B cell (primary cell): ENCODE data around the gene SKAP1. TPM values are rescaled to one million over a fixed set of nuclear protein-coding genes. Genes with fewer than 3 reads are reported as not detected.

Source experiments
- ATAC-seq: fragments of 200-7000 bp; cut with Tn5 transposase; one replicate; pipeline ENCODE4 v1.10.0; 2021; ENCODE audit warnings: low read depth, mild to moderate bottlenecking, moderate number of reproducible peaks, moderate library complexity
- CTCF ChIA-PET: fragments of 350-600 bp; sonication (Branson Sonifier 250); formaldehyde crosslinking; loops from one replicate; lab custom pipeline; 2021; ENCODE audit warnings: antibody characterized with exemption, inconsistent platforms; lab: Charles Lee
- POLR2A ChIA-PET: fragments of 350-600 bp; sonication (Branson Sonifier 250); formaldehyde crosslinking; loops from one replicate; lab custom pipeline; 2021; ENCODE audit warnings: antibody characterized with exemption; lab: Charles Lee
- DNase-seq: peaks from one replicate; pipeline ENCODE4 v3.0.0; 2013
- H2AFZ ChIP-seq: 2 replicates; pipeline ENCODE4 v1.6.1; 2012; ENCODE audit warnings: mild to moderate bottlenecking, low read depth, low read length; ENCODE audit not compliant: insufficient read depth, poor library complexity, severe bottlenecking
- H3K27ac ChIP-seq, 2 donors: 1 replicate in 1 of 2; 2 replicates in 1 of 2; pipeline ENCODE4 v1.5.1; 2012 to 2013; ENCODE audit warnings: low read length in 2 of 2, mild to moderate bottlenecking in 2 of 2, moderate library complexity in 1 of 2
- H3K27me3 ChIP-seq, 4 experiments: fragments of 200-600 bp in 1 of 4; sonication (generic) in 1 of 4; replicated peaks in 1 of 4; 1 replicate in 2 of 4; 2 replicates in 2 of 4; pipeline versions ENCODE4 v1.6.1 to v1.7.0; 2013 to 2016; ENCODE audit warnings: low read length in 3 of 4, mild to moderate bottlenecking in 2 of 4, mixed read lengths in 1 of 4, moderate library complexity in 1 of 4; ENCODE audit not compliant: insufficient read depth in 4 of 4, control insufficient read depth in 3 of 4; ENCODE audit errors: control extremely low read depth in 1 of 4
- H3K36me3 ChIP-seq, 2 experiments: replicated peaks in 1 of 2; 1 replicate in 1 of 2; 2 replicates in 1 of 2; pipeline versions ENCODE4 v1.6.1 to v1.7.1; 2013; ENCODE audit warnings: low read length in 1 of 2; ENCODE audit not compliant: insufficient read depth in 2 of 2, control insufficient read depth in 1 of 2; ENCODE audit errors: control extremely low read depth in 1 of 2, extremely low read depth in 1 of 2
- H3K4me1 ChIP-seq, 2 donors: fragments of 200-600 bp in 1 of 2; sonication (generic) in 1 of 2; 1 replicate in 1 of 2; 2 replicates in 1 of 2; pipeline versions ENCODE4 v1.5.1 to v1.6.1; 2013 to 2017; ENCODE audit warnings: low read length in 2 of 2; ENCODE audit not compliant: control insufficient read depth in 2 of 2, insufficient read depth in 2 of 2
- H3K4me2 ChIP-seq: replicated peaks from 2 replicates; pipeline ENCODE3; 2012; ENCODE audit warnings: mild to moderate bottlenecking, low read depth, low read length; ENCODE audit not compliant: poor library complexity, severe bottlenecking
- H3K4me3 ChIP-seq, 5 experiments: fragments of 200-600 bp in 1 of 5; sonication (generic) in 1 of 5; 1 replicate in 3 of 5; 2 replicates in 2 of 5; pipeline versions ENCODE4 v1.5.1 to v1.7.0; 2011 to 2016; ENCODE audit warnings: low read length in 4 of 5, mild to moderate bottlenecking in 4 of 5, low read depth in 2 of 5, control low read depth in 1 of 5, moderate library complexity in 1 of 5; ENCODE audit not compliant: insufficient read depth in 1 of 5; ENCODE audit errors: control extremely low read depth in 1 of 5, extremely low read depth in 1 of 5
- H3K79me2 ChIP-seq: fragments of 200-600 bp; sonication (generic); one replicate; pipeline ENCODE4 v1.6.0; 2016; ENCODE audit warnings: low read length; ENCODE audit not compliant: control insufficient read depth, insufficient read depth
- H3K9ac ChIP-seq: fragments of 200-600 bp; sonication (generic); 2 replicates; pipeline ENCODE4 v1.6.1; 2017; ENCODE audit warnings: mild to moderate bottlenecking, low read length, moderate library complexity
- H3K9me3 ChIP-seq, 3 donors: one replicate each; pipeline versions ENCODE4 v1.6.1 to v1.7.1; 2013; ENCODE audit warnings: low read length in 2 of 3; ENCODE audit not compliant: control insufficient read depth in 2 of 3, insufficient read depth in 1 of 3; ENCODE audit errors: control extremely low read depth in 1 of 3
- H4K20me1 ChIP-seq: 2 replicates; pipeline ENCODE4 v1.6.0; 2012; ENCODE audit warnings: mild to moderate bottlenecking, low read length; ENCODE audit not compliant: insufficient read depth, control insufficient read depth, poor library complexity, severe bottlenecking
- H3K27ac Mint-ChIP-seq: one replicate; pipeline ENCODE4 v1.8.0; 2021; ENCODE audit warnings: mixed read lengths
- H3K27me3 Mint-ChIP-seq: one replicate; pipeline ENCODE4 v1.8.0; 2021; ENCODE audit warnings: mixed read lengths
- H3K4me1 Mint-ChIP-seq: one replicate; pipeline ENCODE4 v1.8.0; 2021; ENCODE audit warnings: mixed read lengths
- H3K4me3 Mint-ChIP-seq: one replicate; pipeline ENCODE4 v1.8.0; 2021; ENCODE audit warnings: mixed read lengths
- H3K9me3 Mint-ChIP-seq: one replicate; pipeline ENCODE4 v1.8.0; 2022; ENCODE audit warnings: mixed read lengths; ENCODE audit not compliant: insufficient read depth
- EZH2 ChIP-seq: IDR thresholded peaks from 2 replicates; pipeline ENCODE4 v1.6.1; 2012; ENCODE audit warnings: borderline replicate concordance, low read depth, mild to moderate bottlenecking, moderate library complexity, low read length; ENCODE audit not compliant: insufficient read depth, poor library complexity, severe bottlenecking
- WGBS: methylation state at CpG from one replicate; pipeline ENCODE4 v1.1.5; 2013; ENCODE audit warnings: missing lambda C conversion rate; ENCODE audit not compliant: insufficient coverage; 5-methylcytosine and 5-hydroxymethylcytosine counted together
- intact Hi-C: fragments of 100-400 bp; cut with micrococcal nuclease; formaldehyde crosslinking; loops from one replicate; pipeline ENCODE4 v1.10.0; 2022
- polyA plus RNA-seq: library from polyadenylated mRNA; depleted of rRNA; stranded (reverse); fragments of >200 nt; gene quantifications from 2 replicates; pipeline ENCODE4 v1.2.3, GENCODE V29; 2012
- total RNA-seq, 2 donors: library from RNA; stranded (reverse); fragments of 120-200 nt in 1 of 2; gene quantifications; 1 replicate in 1 of 2; 2 replicates in 1 of 2; pipeline versions ENCODE4 v1.2.3 to v1.2.4, GENCODE V29; 2013 to 2022
- TF ChIP-seq, protein P1 (sequence below): fragments of 200-600 bp; IDR thresholded peaks from one replicate; pipeline ENCODE4 v1.8.0; 2022; ENCODE audit warnings: antibody characterized with exemption, mild to moderate bottlenecking

Gene SKAP1
- total and polyA plus RNA-seq, 2 donors (not counting 1 experiment from before 2014, with no cell fraction given) = 33.1 to 37.3 TPM

DNA sequence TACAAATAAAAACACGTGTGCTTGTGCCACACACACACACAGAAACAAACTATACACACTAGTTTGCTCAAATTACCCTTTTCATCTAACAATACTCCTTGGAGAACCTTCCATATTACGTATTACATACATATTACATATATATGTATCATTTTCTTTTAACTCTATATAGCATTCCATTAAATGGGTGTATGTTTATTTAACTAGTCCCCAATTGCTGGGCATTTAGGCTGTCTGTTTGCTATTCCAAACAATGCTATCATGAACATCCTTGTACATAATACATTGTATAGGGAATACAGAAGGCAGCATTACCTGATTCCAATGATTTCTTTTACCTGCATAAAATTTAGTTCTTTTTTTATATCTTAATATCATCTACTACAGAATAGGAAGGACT, 73.1 kb downstream of the SKAP1 start:
- H3K9ac ChIP-seq = no peak overlapping the region
- TF ChIP-seq, protein P1, sequence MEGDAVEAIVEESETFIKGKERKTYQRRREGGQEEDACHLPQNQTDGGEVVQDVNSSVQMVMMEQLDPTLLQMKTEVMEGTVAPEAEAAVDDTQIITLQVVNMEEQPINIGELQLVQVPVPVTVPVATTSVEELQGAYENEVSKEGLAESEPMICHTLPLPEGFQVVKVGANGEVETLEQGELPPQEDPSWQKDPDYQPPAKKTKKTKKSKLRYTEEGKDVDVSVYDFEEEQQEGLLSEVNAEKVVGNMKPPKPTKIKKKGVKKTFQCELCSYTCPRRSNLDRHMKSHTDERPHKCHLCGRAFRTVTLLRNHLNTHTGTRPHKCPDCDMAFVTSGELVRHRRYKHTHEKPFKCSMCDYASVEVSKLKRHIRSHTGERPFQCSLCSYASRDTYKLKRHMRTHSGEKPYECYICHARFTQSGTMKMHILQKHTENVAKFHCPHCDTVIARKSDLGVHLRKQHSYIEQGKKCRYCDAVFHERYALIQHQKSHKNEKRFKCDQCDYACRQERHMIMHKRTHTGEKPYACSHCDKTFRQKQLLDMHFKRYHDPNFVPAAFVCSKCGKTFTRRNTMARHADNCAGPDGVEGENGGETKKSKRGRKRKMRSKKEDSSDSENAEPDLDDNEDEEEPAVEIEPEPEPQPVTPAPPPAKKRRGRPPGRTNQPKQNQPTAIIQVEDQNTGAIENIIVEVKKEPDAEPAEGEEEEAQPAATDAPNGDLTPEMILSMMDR = no peak
- no peak for TF ChIP-seq EZH2
- H3K27ac ChIP-seq = no peak overlapping the region
- intact Hi-C loops = loop anchor here (5.0 to 10.0 kb wide), 2 partner anchors 48 to 85 kb away; no protein-coding TSS in a partner anchor
- no peak overlapping the region for H3K4me2 ChIP-seq
- no peak overlapping the region for H2AFZ ChIP-seq
- WGBS = 100% methylated on average over 1 of the region's 2 CpGs
- Mint-ChIP-seq H3K27ac (no peak overlapping the region), H3K27me3 (no peaks in the 10 kb centered on the region), H3K4me3 (no peak overlapping the region), H3K4me1 (peaks cover 15% of the 10 kb centered on the region), H3K9me3 (no peaks in the 10 kb centered on the region)
- no peaks in the 10 kb centered on the region for H3K79me2 ChIP-seq
- no peaks in the 10 kb centered on the region for H4K20me1 ChIP-seq
- no peaks in the 10 kb centered on the region for H3K36me3 ChIP-seq
- DNase-seq = no peak
- H3K9me3 ChIP-seq = no peaks in the 10 kb centered on the region
- ChIA-PET CTCF (interaction anchor here (0.8 kb wide), 1 partner anchor 99 kb away, joined by 3 read pairs; no protein-coding TSS in a partner anchor), POLR2A (no interaction called here)
- no peaks in the 10 kb centered on the region for H3K27me3 ChIP-seq
- no peak for ATAC-seq
- H3K4me1 ChIP-seq = peaks cover 12 to 17% of the 10 kb centered on the region in 2 donors
- H3K4me3 ChIP-seq = no peak overlapping the region

DNA sequence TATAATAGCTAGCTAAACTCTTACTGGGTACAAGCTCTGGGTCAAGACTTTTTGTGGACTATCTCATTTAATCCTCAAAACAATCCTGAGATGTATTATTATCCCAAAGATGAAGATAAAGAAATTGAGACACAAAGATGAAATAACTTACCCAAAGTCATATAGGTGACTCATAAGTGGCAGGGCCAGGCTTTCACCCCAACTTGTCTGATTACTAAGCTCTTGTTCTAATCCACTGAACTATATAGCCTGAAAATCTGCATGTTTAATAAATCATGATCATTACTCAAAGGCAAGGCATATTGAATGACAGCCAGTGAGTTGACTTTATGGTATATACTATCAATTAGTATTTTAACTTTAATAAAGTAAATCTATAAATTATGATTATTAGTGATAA, 77.4 kb downstream of the SKAP1 start:
- H3K27ac Mint-ChIP-seq = no peak overlapping the region
- H3K79me2 ChIP-seq = no peaks in the 10 kb centered on the region
- H3K27me3 ChIP-seq = no peaks in the 10 kb centered on the region
- ATAC-seq (no peak), DNase-seq (no peak)
- H2AFZ ChIP-seq = no peak overlapping the region
- no peaks in the 10 kb centered on the region for H3K36me3 ChIP-seq
- no peak overlapping the region for H3K9ac ChIP-seq
- peaks cover 3 to 4% of the 10 kb centered on the region in 2 donors for H3K4me1 ChIP-seq
- H3K27me3 Mint-ChIP-seq = no peaks in the 10 kb centered on the region
- ChIA-PET POLR2A (interaction anchor here (0.6 kb wide), 1 partner anchor 564 kb away, joined by 5 read pairs; no protein-coding TSS in a partner anchor), CTCF (interaction anchor here (0.9 to 4.9 kb wide), 32 partner anchors 9 to 266 kb away, joined by 3 to 108 read pairs (median 6); partner anchors contain the start of genes HOXB1 and HOXB5)
- H3K4me1 Mint-ChIP-seq = peaks cover 6% of the 10 kb centered on the region
- H3K27ac ChIP-seq = no peak overlapping the region
- no peak overlapping the region for H3K4me3 ChIP-seq
- no peak overlapping the region for H3K4me3 Mint-ChIP-seq
- TF ChIP-seq, protein P1 = no peak
- no peak for TF ChIP-seq EZH2
- no peaks in the 10 kb centered on the region for H3K9me3 Mint-ChIP-seq
- H4K20me1 ChIP-seq = no peaks in the 10 kb centered on the region
- intact Hi-C loops = loop anchor here (10.0 kb wide), 1 partner anchor 52 kb away; no protein-coding TSS in a partner anchor
- no peak overlapping the region for H3K4me2 ChIP-seq
- H3K9me3 ChIP-seq = peaks cover 0 to 1% (median 0%) of the 10 kb centered on the region in 3 donors
